Raji (cell line): ENCODE measurements around the gene KASH5.

Source experiments
- POLR2A ChIP-seq: IDR thresholded peaks from 2 replicates; pipeline ENCODE4 v1.6.1; 2011; ENCODE audit warnings: low read depth, low read length, control low read depth; ENCODE audit not compliant: insufficient read depth

The KASH5 gene

DNA sequence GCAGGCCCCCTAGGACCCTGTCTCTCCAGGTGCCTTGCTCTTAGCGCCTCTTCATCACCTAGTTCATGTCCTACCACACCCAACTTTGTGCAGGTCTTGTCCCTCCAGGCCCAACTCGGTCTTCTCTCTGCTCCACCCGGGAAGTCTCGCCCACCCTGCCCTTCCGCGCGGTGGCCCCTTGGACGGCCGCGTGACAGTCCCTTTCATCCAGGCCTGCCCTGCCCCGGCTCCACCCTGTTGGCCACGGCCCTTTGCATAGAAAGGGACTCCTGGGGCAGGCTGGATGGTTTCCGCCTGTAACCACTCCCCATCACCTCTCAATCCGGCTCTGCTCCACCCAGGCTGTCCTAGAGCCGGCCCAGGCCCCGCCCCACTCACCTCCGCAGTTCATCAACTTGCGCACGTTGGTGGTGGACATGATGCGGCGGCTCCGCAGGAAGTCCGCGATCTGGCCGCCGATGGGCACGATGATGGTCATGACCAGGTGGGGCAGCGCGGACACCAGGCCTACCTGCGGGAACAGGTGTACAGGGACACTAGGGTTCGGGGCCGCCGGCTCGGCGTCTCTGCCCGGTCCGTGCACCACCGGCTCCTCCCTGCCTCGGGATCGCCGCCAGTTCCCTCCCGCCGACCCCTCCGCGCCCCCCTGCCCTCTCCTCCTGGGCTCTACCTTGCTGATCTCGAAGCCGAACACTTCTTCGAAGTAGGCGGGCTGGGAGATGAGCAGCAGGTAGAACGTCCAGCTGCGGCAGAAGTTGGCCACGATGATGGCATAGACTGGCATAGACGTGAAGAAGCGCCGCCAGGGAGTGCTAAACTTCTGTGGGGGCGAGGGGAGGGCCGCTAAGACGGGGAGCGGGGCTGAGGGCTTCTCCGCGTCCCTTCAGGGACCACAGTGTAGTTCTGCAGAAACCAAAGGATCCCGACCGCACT, 44.4 kb downstream of the KASH5 start:
- TF ChIP-seq POLR2A: no peak

- TF ChIP-seq POLR2A: no peak
Measured at GRCh38 chr19:49433240-49433901, 45.3 kb downstream of the KASH5 start.

DNA sequence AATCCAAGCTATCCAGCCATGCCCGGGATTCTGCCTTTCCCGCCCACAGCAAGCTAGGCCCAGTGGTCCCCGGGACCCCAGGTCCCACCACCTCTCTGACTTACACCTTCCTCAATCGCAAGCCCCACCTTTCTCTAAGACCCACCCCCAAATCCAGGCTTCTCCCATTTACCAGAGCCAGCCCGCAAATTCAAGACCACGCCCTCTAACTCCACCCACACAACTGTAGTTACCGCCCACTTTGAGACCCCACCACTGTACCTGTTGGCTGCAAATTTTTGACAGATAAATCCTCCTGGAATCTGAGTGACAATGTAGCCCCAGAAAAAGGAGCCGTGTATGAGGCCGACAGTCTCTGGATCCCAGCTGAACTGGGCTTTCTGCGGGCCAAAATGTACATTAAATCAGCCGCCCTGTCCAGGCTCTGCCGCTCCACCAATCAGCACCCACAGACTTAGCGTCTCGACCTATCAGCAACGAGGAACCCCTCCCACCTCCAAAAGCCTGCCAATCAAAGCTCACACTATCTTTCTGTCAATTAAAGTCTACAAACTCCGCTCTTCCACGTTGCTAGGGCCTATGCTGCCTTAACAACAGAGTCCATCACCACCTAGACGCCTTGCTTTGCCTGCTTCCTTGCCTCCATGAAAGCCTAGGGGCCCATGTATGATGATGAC, 47.0 kb downstream of the KASH5 start:
- no peak for TF ChIP-seq POLR2A

DNA sequence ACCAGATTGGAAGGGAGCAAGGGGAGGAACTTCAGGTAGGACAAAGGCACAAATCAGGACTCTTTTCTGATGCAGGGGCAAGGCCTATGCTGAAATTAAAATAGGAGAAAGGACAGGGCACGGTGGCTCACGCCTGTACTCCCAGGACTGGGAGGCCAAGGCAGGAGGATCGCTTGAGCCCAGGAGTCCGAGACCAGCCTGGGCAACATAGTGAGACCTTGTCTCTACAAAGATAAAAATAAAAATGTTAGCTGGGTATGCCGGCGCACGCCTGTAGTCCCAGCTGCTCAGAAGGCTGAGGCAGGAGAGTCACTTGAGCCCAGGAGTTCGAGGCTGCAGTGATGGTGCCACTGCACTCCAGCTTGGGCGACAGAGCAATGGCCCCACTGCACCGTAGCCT, 47.6 kb downstream of the KASH5 start:
- no peak for TF ChIP-seq POLR2A

GRCh38 chr19:49436381-49437017, 48.5 kb downstream of the KASH5 start:
- no peak for TF ChIP-seq POLR2A

DNA sequence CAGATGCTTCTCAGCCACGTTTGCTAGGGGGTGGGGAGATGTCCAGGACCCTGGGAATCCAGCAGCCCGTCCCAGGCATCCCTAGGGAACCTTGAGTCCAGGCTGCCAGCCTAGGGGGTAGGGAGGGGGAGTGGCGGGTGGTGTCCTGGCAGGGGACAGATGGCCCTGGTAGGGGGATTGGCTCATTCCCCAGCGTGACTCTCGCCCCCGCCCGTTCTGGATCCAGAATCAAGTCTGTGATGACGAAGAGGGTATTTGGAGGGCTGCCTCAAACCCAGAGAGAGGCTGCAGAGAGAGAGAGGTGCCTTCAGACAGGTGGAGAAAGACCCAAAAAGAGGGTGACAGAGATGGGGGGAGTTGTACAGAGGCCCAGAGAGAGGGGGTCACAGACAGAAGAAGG, 49.2 kb downstream of the KASH5 start:
- no peak for TF ChIP-seq POLR2A

DNA sequence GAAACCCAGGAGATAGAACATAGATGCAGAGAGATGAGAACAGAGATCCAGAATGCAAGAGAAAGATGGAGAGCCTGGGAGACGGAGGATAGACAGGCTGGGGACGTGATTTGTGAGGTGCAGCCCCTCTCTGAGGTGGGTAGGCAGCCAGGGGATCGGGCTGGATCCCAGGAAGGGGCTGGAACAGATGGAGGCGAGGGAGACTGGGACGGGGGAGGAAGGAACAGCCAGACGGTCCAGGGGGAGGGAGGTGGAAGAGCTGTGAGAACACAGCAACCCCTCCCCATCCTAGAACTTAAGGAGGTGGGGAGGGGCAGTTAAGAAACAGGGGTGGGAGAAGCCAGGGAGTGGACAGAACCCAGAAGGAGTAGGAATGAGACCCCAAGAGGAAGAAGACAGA, 50.2 kb downstream of the KASH5 start:
- TF ChIP-seq POLR2A: no peak

- no peak for TF ChIP-seq POLR2A
Measured at GRCh38 chr19:49439836-49440235, 51.8 kb downstream of the KASH5 start.

GRCh38 chr19:49440439-49441209, 52.6 kb downstream of the KASH5 start:
- no peak for TF ChIP-seq POLR2A

- no peak for TF ChIP-seq POLR2A
Measured at GRCh38 chr19:49441210-49441959, 53.3 kb downstream of the KASH5 start, which contains the start of gene SLC17A7. TSS of gene SLC17A7 (minus strand) at chr19:49441527. CDS start at chr19:49441379, 148 bp downstream.

GRCh38 chr19:49441960-49442350, 53.9 kb downstream of the KASH5 start:
- no peak for TF ChIP-seq POLR2A

- no peak for TF ChIP-seq POLR2A
Measured at GRCh38 chr19:49442354-49442753, 54.3 kb downstream of the KASH5 start.

DNA sequence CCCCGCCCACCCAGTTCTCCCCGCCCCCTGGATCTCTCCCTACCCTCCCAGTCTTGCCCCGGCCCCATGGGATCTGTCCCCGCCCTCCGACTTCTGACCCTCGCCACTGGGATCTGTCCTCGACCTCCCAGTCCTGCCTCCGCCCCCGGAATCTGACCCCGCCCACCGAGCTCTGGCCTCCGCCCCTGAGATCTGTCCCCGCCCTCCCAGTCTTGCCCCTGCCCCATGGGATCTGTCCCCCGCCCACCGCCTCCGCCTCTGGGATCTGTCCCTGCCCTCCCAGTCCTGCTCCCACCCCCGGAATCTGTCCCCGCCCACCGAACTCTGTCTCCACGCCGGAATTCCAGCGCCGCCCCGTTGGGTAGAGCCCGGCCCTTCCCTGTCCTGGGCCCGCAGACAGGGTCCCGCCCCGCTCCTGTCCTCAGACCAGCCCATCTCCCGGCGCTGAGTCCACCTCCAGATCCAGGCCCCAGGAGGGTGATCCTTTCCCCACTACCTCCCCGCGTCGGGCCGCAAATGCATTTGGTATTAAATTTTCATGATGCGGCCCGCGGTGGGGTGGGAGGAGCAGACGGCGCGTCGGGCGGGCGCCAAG, 54.8 kb downstream of the KASH5 start:
- TF ChIP-seq POLR2A: no peak

GRCh38 chr19:49443366-49444099, 55.5 kb downstream of the KASH5 start:
- TF ChIP-seq POLR2A: peak; percentile 58; the same call in 1 of the 2 replicates
